Thyroid gland (tissue), 4 donors: Measurements from ENCODE around the gene KHDC4.

ENCODE experiments used
- POLR2A ChIP-seq, 2 donors: fragments of 450-650 bp; IDR thresholded peaks; one replicate each; pipeline ENCODE4 v1.6.1; 2017; ENCODE audit warnings: antibody characterized with exemption in 2 of 2, mild to moderate bottlenecking in 2 of 2, moderate library complexity in 1 of 2
- TF ChIP-seq, protein P1 (sequence below), 6 experiments: fragments of 200-600 bp in 3 of 6; fragments of 450-650 bp in 3 of 6; sonication (generic) in 3 of 6; IDR thresholded peaks; one replicate each; pipeline ENCODE4 v1.5.1; 2016 to 2019; ENCODE audit warnings: antibody characterized with exemption in 6 of 6, mild to moderate bottlenecking in 2 of 6, inconsistent platforms in 1 of 6, moderate library complexity in 1 of 6

DNA sequence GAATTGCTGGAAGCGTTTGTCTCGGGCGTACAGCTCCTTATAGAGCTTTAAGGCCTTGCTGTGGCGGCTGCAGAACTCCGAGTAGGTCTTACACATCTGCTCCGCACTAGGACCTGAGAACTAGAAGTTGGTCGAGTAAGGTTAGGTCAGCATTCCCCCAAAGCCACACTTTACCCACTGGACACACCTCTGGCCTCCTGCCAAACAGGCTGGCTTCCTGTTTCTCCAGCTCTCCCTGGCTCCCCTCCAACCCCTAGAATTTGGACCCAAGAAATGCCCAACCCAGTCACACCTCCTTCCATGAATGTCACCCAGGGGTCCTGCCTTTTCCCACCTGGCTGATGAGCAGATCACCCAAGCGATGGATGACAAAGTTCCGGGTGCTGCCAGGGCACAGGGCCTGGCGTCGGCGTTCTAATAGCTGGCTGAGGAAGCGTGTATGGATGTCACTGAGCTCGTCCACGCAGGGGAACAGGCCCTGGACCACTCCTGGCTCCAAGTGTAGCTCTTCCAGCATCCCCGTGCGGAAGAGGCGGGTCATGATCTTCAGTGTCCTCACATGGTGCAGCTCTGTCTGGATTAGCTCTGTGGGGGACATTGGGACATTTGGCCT is 28.5 kb upstream of the KHDC4 start:
- TF ChIP-seq, protein P1, sequence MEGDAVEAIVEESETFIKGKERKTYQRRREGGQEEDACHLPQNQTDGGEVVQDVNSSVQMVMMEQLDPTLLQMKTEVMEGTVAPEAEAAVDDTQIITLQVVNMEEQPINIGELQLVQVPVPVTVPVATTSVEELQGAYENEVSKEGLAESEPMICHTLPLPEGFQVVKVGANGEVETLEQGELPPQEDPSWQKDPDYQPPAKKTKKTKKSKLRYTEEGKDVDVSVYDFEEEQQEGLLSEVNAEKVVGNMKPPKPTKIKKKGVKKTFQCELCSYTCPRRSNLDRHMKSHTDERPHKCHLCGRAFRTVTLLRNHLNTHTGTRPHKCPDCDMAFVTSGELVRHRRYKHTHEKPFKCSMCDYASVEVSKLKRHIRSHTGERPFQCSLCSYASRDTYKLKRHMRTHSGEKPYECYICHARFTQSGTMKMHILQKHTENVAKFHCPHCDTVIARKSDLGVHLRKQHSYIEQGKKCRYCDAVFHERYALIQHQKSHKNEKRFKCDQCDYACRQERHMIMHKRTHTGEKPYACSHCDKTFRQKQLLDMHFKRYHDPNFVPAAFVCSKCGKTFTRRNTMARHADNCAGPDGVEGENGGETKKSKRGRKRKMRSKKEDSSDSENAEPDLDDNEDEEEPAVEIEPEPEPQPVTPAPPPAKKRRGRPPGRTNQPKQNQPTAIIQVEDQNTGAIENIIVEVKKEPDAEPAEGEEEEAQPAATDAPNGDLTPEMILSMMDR (IDR thresholded peaks at IDR 0.05), result no peak
- no peak for TF ChIP-seq POLR2A (IDR thresholded peaks at IDR 0.05)
